HAP-1 (cell line): Measurements from ENCODE around the gene CANX.
A peak's percentile ranks its signal among the peaks of the same experiment; 100 is the strongest.

ENCODE experiments used
- DNase-seq, 2 experiments: peaks; one replicate each; pipeline ENCODE4 v3.0.0-alpha.2; 2016 to 2020; ENCODE audit warnings: low spot score in 2 of 2
- H3K27me3 ChIP-seq: fragments of 250-450 bp; sonication (Bioruptor Pico); 2 replicates; pipeline ENCODE4 v1.5.1; 2020; ENCODE audit warnings: low read depth, mild to moderate bottlenecking, moderate library complexity
- H3K36me3 ChIP-seq: fragments of 250-450 bp; sonication (Bioruptor Pico); replicated peaks from 2 replicates; pipeline ENCODE4 v1.5.1; 2020; ENCODE audit warnings: mild to moderate bottlenecking
- H3K4me1 ChIP-seq: fragments of 250-450 bp; sonication (Bioruptor Pico); 2 replicates; pipeline ENCODE4 v1.5.1; 2020; ENCODE audit warnings: mild to moderate bottlenecking
- H3K4me3 ChIP-seq: fragments of 250-450 bp; sonication (Bioruptor Pico); 2 replicates; pipeline ENCODE4 v1.5.1; 2020; ENCODE audit warnings: mild to moderate bottlenecking, moderate library complexity
- H3K9me3 ChIP-seq: fragments of 250-450 bp; sonication (Bioruptor Pico); 2 replicates; pipeline ENCODE4 v1.5.1; 2020; ENCODE audit warnings: mild to moderate bottlenecking, moderate library complexity
- in situ Hi-C: fragments of 300-500 bp; cut with MboI; formaldehyde crosslinking; loops from 3 replicates; pipeline ENCODE4 v1.14.3; 2020; ENCODE audit warnings: low sequenced_read_pairs, inconsistent platforms, mixed read lengths

Gene CANX

DNA sequence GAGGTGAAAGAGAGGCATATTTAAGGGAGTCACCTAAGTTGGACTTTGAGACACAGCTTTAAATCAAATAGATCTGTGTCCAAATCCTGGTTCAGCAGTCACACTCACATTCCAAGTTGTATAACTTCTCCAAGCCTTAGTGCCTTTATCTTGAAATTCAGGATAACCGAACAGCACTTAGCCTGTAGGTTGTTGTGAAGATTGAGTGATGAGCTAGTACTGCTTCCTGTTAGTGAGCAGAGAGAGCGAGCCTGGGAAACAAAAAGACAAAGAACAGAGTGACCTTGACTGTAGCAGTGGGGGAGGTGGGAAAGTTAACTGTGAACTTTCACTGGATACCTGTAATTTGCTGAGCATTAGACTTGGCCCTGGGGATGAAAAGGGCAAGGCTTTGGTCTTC is 56.3 kb downstream of the CANX start:
- H3K4me1 ChIP-seq = peaks cover 14% of the 10 kb centered on the region
- H3K36me3 ChIP-seq = peaks cover 4% of the 10 kb centered on the region
- no peaks in the 10 kb centered on the region for H3K9me3 ChIP-seq
- peak; percentile 25 to 33 for DNase-seq
- H3K4me3 ChIP-seq = no peak overlapping the region
- in situ Hi-C loops = no loop called here
- no peaks in the 10 kb centered on the region for H3K27me3 ChIP-seq

GRCh38 chr5:179758955-179759354 is 60.2 kb downstream of the CANX start:
- H3K4me1 ChIP-seq = peaks cover 34% of the 10 kb centered on the region
- H3K9me3 ChIP-seq = no peaks in the 10 kb centered on the region
- peaks cover 4% of the 10 kb centered on the region for H3K36me3 ChIP-seq
- in situ Hi-C loops = no loop called here
- H3K4me3 ChIP-seq = no peak overlapping the region
- DNase-seq = no peak
- no peaks in the 10 kb centered on the region for H3K27me3 ChIP-seq

DNA sequence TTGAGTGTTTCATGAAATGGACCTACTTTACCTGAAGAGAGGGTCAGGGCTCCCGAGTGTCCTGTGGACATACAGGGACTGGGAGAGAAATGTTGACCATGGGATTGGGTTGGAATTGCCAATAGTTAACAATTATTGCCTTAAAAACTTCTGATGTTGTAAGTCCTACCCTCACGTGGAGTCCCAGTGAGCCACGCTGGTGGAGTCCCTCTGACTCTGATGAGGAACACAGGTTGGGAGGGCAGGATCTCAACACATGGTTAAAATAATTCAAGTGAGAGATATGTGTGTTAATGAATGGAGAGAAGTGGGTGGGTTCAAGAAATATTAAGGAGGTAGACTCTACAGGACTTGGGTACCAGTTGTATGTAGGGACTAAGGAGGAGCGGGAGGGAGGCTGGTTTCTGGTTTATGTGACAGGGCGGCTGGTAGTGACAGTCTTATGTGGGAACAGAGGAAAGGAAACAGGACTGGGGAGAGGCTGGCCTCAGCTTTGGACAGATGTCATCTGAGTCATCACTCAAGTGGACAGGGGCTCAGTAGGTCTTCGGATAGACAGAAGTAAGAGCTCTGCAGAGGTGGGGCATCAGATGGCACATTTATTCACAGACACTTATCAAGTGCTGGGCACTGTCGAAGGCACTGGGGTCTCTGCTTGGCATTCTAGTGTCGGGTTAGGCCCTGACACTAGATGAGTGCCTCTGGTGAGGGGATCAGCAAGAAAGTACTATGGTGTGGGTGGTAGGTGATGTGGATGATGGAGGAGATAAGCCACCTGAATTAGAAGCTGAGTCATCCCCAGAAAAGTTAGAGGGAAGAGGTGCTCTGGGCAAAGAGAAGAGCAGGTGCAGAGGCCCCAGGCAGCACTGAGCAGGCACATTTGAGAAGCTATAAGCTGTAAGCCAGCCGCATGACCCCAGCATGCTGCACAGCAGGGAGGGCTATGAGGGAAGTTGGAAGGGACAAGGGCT is 61.1 kb downstream of the CANX start:
- DNase-seq = no peak
- Histone ChIP-seq H3K9me3 (no peaks in the 10 kb centered on the region), H3K27me3 (no peaks in the 10 kb centered on the region), H3K4me1 (peaks cover 25% of the 10 kb centered on the region), H3K36me3 (peaks cover 7% of the 10 kb centered on the region), H3K4me3 (no peak overlapping the region)
- in situ Hi-C loops = no loop called here

DNA sequence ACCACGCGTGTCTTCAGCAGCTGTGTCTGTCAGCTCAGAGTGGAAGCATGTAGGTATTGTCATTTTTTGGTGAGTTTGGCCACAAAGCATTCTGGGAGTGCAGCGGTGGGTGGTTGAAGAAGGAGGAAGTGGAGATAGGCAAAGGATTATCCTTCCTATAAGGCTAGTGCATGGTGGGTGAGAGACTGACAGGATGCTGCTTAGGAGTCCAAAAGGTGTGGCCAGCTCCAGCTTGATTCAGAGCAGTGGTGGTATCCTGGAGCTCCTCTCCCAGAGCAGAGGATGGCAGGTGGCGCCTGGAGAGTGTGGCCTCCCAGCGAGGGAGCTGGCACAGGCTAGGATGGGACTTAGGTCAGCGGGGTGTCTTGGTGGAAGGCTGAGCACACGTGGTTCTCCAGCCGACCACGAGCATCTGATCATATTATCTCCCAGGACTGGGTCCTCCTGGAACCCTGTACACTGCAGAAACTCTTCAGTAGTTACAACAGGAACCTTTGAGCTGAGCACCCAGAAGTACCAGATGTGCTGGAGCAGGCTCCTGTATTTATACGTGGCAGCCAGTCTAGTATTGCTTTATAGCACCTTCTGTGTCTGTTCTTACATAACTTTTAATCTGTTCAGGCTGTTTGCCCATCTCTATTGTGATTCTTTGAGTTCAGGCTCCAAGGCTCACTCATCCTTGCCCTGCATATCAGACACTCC is 63.5 kb downstream of the CANX start:
- no peaks in the 10 kb centered on the region for H3K27me3 ChIP-seq
- in situ Hi-C loops = no loop called here
- peaks cover 28% of the 10 kb centered on the region for H3K36me3 ChIP-seq
- H3K9me3 ChIP-seq = no peaks in the 10 kb centered on the region
- peak; percentile 44 to 46 for DNase-seq
- H3K4me3 ChIP-seq = no peak overlapping the region
- H3K4me1 ChIP-seq = peaks cover 23% of the 10 kb centered on the region

DNA sequence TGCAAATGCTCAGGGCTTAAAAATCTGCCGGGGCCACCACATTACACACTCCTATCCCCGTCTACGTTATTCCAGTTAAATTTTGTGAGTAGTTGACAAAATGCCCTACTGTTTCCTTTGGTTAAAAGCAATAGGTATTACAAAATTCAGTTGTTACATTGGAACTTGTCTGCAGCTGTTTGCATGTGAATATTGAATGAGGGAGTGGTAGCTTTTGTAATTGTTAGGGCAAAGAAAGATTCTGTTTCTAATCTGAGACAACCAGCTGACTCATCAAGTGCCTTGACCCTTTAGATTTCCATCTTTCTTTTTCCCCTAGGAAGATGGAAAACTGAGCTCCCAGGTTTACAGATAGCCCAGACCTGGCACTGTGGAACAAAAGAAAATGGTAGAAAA is 64.0 kb downstream of the CANX start:
- H3K4me1 ChIP-seq = peaks cover 23% of the 10 kb centered on the region
- H3K36me3 ChIP-seq = peaks cover 32% of the 10 kb centered on the region
- H3K27me3 ChIP-seq = no peaks in the 10 kb centered on the region
- no peaks in the 10 kb centered on the region for H3K9me3 ChIP-seq
- peak in 1 of 2 experiments; percentile 51 for DNase-seq
- in situ Hi-C loops = no loop called here
- no peak overlapping the region for H3K4me3 ChIP-seq

GRCh38 chr5:179763215-179763945 is 64.6 kb downstream of the CANX start:
- DNase-seq = peak; percentile 75 to 77
- Histone ChIP-seq H3K9me3 (no peaks in the 10 kb centered on the region), H3K27me3 (no peaks in the 10 kb centered on the region), H3K36me3 (peaks cover 36% of the 10 kb centered on the region), H3K4me1 (peaks cover 23% of the 10 kb centered on the region), H3K4me3 (no peak overlapping the region)
- in situ Hi-C loops = no loop called here

GRCh38 chr5:179764056-179764455 is 65.3 kb downstream of the CANX start:
- Histone ChIP-seq H3K4me1 (peaks cover 23% of the 10 kb centered on the region), H3K4me3 (no peak overlapping the region), H3K9me3 (no peaks in the 10 kb centered on the region), H3K36me3 (peaks cover 42% of the 10 kb centered on the region), H3K27me3 (no peaks in the 10 kb centered on the region)
- in situ Hi-C loops = no loop called here
- DNase-seq = no peak

DNA sequence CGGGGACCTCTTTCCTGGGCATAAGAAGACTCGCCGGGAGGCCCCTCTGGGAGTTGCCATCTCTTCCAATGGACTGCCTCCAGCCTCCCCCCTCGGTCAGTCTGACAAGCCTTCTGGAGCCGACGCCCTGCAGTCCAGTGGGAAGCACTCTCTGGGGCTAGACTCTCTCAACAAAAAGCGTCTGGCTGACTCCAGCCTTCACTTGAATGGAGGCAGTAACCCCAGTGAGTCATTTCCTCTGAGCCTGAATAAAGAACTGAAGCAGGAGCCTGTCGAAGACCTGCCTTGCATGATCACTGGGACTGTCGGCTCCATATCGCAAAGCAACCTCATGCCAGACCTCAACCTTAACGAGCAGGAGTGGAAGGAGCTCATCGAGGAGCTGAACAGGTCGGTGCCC is 66.6 kb downstream of the CANX start:
- in situ Hi-C loops = no loop called here

GRCh38 chr5:179766021-179766725 is 67.4 kb downstream of the CANX start:
- peaks cover 62% of the 10 kb centered on the region for H3K36me3 ChIP-seq
- no peak overlapping the region for H3K4me3 ChIP-seq
- H3K9me3 ChIP-seq = no peaks in the 10 kb centered on the region
- H3K4me1 ChIP-seq = peaks cover 23% of the 10 kb centered on the region
- DNase-seq = no peak
- in situ Hi-C loops = no loop called here
- no peaks in the 10 kb centered on the region for H3K27me3 ChIP-seq

More for the DNA sequence above, 66.6 kb downstream of the CANX start:
- Histone ChIP-seq H3K9me3 (no peaks in the 10 kb centered on the region), H3K27me3 (no peaks in the 10 kb centered on the region), H3K4me1 (peaks cover 23% of the 10 kb centered on the region), H3K4me3 (no peak overlapping the region), H3K36me3 (peaks cover 55% of the 10 kb centered on the region)
- no peak for DNase-seq

DNA sequence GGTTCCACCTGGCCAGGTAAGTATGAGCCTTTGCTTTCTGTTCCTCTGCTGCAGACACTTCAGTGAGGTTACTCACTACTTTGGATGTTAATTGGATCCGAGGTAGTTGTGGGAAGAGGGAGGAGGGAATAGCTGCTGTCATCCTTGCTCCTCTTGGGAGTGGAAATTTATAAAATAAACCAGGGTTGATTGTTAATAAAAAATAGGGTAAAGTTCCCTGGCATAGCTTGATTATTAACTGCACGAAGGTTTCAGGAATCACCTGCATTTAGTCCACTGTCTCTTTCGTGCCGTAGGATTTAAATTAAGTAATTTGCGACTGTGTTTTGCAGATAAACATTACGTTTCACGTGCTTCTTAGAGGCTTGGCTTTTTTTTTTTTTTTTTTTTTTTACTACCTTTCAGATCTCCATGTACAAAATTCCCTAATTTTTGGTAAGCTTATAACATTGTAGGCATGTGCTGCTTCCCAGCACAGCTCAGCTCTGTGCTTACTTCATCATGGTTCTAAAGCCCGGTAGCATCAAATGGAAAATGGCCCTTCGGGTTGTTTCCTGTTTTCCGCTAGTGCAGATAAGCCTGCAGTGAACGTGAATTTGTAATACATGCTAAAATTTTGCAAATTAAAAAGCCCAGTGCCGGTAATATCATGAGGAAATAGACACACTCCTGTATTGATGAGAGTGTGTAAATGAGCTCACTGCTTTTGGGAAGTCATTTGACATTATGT is 68.1 kb downstream of the CANX start:
- Histone ChIP-seq H3K36me3 (peaks cover 70% of the 10 kb centered on the region), H3K4me1 (peaks cover 17% of the 10 kb centered on the region), H3K9me3 (no peaks in the 10 kb centered on the region), H3K27me3 (no peaks in the 10 kb centered on the region), H3K4me3 (no peak overlapping the region)
- in situ Hi-C loops = no loop called here
- no peak for DNase-seq

GRCh38 chr5:179767496-179768100 is 68.8 kb downstream of the CANX start:
- Histone ChIP-seq H3K9me3 (no peaks in the 10 kb centered on the region), H3K27me3 (no peaks in the 10 kb centered on the region), H3K4me3 (no peak overlapping the region), H3K36me3 (peaks cover 77% of the 10 kb centered on the region), H3K4me1 (peaks cover 10% of the 10 kb centered on the region)
- in situ Hi-C loops = no loop called here
- no peak for DNase-seq

GRCh38 chr5:179768326-179769085 is 69.7 kb downstream of the CANX start:
- Histone ChIP-seq H3K36me3 (peaks cover 86% of the 10 kb centered on the region), H3K4me1 (peaks cover under 1% of the 10 kb centered on the region)

More at GRCh38 chr5:179768326-179769085, 69.7 kb downstream of the CANX start:
- no peak for DNase-seq
- Histone ChIP-seq H3K9me3 (no peaks in the 10 kb centered on the region), H3K27me3 (no peaks in the 10 kb centered on the region), H3K4me3 (no peak overlapping the region)
- in situ Hi-C loops = no loop called here
